Prostate gland (tissue), 2 donors: Measurements from ENCODE around the gene POU6F1.

Experiments used
- POLR2AphosphoS5 ChIP-seq: sonication (generic); formaldehyde crosslinking; IDR thresholded peaks from one replicate; pipeline ENCODE4 v1.6.1; 2017; ENCODE audit warnings: antibody characterized with exemption
- TF ChIP-seq, protein P1 (sequence below), 4 experiments: fragments of 200-600 bp in 2 of 4; fragments of 450-650 bp in 2 of 4; sonication (generic) in 2 of 4; IDR thresholded peaks; 1 replicate in 3 of 4; 2 replicates in 1 of 4; pipeline ENCODE4 v1.5.1; 2016 to 2019; ENCODE audit warnings: antibody characterized with exemption in 4 of 4, mild to moderate bottlenecking in 2 of 4, moderate library complexity in 2 of 4

- TF ChIP-seq, protein P1, sequence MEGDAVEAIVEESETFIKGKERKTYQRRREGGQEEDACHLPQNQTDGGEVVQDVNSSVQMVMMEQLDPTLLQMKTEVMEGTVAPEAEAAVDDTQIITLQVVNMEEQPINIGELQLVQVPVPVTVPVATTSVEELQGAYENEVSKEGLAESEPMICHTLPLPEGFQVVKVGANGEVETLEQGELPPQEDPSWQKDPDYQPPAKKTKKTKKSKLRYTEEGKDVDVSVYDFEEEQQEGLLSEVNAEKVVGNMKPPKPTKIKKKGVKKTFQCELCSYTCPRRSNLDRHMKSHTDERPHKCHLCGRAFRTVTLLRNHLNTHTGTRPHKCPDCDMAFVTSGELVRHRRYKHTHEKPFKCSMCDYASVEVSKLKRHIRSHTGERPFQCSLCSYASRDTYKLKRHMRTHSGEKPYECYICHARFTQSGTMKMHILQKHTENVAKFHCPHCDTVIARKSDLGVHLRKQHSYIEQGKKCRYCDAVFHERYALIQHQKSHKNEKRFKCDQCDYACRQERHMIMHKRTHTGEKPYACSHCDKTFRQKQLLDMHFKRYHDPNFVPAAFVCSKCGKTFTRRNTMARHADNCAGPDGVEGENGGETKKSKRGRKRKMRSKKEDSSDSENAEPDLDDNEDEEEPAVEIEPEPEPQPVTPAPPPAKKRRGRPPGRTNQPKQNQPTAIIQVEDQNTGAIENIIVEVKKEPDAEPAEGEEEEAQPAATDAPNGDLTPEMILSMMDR (IDR thresholded peaks at IDR 0.05): peak in 2 of 4 experiments; percentile 18 to 19
- peak; percentile 93 for TF ChIP-seq POLR2AphosphoS5
These were observed 45.1 kb downstream of the POU6F1 start, which contains the start of gene TFCP2 for GRCh38 chr12:51172515-51173431.
